ENCODE data around the gene ADAMTS13. TPM values are rescaled to one million over a fixed set of nuclear protein-coding genes. Genes with fewer than 3 reads are reported as not detected.
A peak's percentile ranks its signal among the peaks of the same experiment; 100 is the strongest.
"Not testable (repeated sequence)": the region's sequence is repeated elsewhere in the genome, so short reads cannot be mapped to it uniquely, and the experiment has no call there.

The ADAMTS13 gene
- total RNA-seq, 1 donor from 2014 or later = 2.0 TPM

- Histone ChIP-seq H3K36me3 (no peaks in the 10 kb centered on the region), H3K9me3 (no peaks in the 10 kb centered on the region), H3K27ac (no peak overlapping the region), H3K27me3 (no peaks in the 10 kb centered on the region), H3K4me3 (no peak overlapping the region), H3K4me1 (no peaks in the 10 kb centered on the region)
- no peak for TF ChIP-seq CTCF (IDR thresholded peaks at IDR 0.05)
- DNase-seq = no peak
- no peak for ATAC-seq
- intact Hi-C loops (cut with DNase I) = no loop called here
Observed at GRCh38 chr9:133445293-133445969, 23.3 kb downstream of the ADAMTS13 start.

- no peaks in the 10 kb centered on the region for H3K27me3 ChIP-seq
- ATAC-seq = no peak
- DNase-seq = no peak
- no peak overlapping the region for H3K27ac ChIP-seq
- H3K4me3 ChIP-seq = no peak overlapping the region
- intact Hi-C loops (cut with DNase I) = no loop called here
- H3K9me3 ChIP-seq = no peaks in the 10 kb centered on the region
- H3K4me1 ChIP-seq = no peaks in the 10 kb centered on the region
- TF ChIP-seq CTCF (IDR thresholded peaks at IDR 0.05) = no peak
- H3K36me3 ChIP-seq = no peaks in the 10 kb centered on the region
Observed at GRCh38 chr9:133448487-133448972, 26.4 kb downstream of the ADAMTS13 start.

- DNase-seq = peak; percentile 79
- Histone ChIP-seq H3K36me3 (no peaks in the 10 kb centered on the region), H3K27ac (no peak overlapping the region), H3K27me3 (no peaks in the 10 kb centered on the region), H3K9me3 (no peaks in the 10 kb centered on the region), H3K4me3 (no peak overlapping the region), H3K4me1 (no peaks in the 10 kb centered on the region)
- intact Hi-C loops (cut with DNase I) = no loop called here
- no peak for TF ChIP-seq CTCF (IDR thresholded peaks at IDR 0.05)
- ATAC-seq = peak; percentile 85
Observed at GRCh38 chr9:133449760-133450159, 27.6 kb downstream of the ADAMTS13 start.

GRCh38 chr9:133451865-133452264, 29.7 kb downstream of the ADAMTS13 start:
- DNase-seq; H3K36me3 ChIP-seq; H3K4me3 ChIP-seq; H3K9me3 ChIP-seq; H3K27me3 ChIP-seq; H3K4me1 ChIP-seq; intact Hi-C loops (cut with DNase I); ATAC-seq; H3K27ac ChIP-seq: not testable (repeated sequence)

- H3K27ac ChIP-seq = no peak overlapping the region
- DNase-seq (no peak), ATAC-seq (no peak)
- intact Hi-C loops (cut with DNase I) = no loop called here
- no peaks in the 10 kb centered on the region for H3K36me3 ChIP-seq
- no peak for TF ChIP-seq CTCF (IDR thresholded peaks at IDR 0.05)
- H3K4me3 ChIP-seq = no peak overlapping the region
- no peaks in the 10 kb centered on the region for H3K9me3 ChIP-seq
- H3K4me1 ChIP-seq = no peaks in the 10 kb centered on the region
- H3K27me3 ChIP-seq = no peaks in the 10 kb centered on the region
Observed at GRCh38 chr9:133452562-133452961, 30.4 kb downstream of the ADAMTS13 start.

GRCh38 chr9:133453651-133454050, 31.5 kb downstream of the ADAMTS13 start:
- Histone ChIP-seq H3K27ac (no peak overlapping the region), H3K36me3 (no peaks in the 10 kb centered on the region), H3K4me3 (no peak overlapping the region), H3K4me1 (no peaks in the 10 kb centered on the region), H3K9me3 (no peaks in the 10 kb centered on the region), H3K27me3 (no peaks in the 10 kb centered on the region)
- intact Hi-C loops (cut with DNase I) = no loop called here
- DNase-seq (no peak), ATAC-seq (no peak)
- TF ChIP-seq CTCF (IDR thresholded peaks at IDR 0.05) = no peak

All from upper lobe of right lung (tissue), 1 donor.